Measurements from ENCODE around the gene TNFAIP2.

DNA sequence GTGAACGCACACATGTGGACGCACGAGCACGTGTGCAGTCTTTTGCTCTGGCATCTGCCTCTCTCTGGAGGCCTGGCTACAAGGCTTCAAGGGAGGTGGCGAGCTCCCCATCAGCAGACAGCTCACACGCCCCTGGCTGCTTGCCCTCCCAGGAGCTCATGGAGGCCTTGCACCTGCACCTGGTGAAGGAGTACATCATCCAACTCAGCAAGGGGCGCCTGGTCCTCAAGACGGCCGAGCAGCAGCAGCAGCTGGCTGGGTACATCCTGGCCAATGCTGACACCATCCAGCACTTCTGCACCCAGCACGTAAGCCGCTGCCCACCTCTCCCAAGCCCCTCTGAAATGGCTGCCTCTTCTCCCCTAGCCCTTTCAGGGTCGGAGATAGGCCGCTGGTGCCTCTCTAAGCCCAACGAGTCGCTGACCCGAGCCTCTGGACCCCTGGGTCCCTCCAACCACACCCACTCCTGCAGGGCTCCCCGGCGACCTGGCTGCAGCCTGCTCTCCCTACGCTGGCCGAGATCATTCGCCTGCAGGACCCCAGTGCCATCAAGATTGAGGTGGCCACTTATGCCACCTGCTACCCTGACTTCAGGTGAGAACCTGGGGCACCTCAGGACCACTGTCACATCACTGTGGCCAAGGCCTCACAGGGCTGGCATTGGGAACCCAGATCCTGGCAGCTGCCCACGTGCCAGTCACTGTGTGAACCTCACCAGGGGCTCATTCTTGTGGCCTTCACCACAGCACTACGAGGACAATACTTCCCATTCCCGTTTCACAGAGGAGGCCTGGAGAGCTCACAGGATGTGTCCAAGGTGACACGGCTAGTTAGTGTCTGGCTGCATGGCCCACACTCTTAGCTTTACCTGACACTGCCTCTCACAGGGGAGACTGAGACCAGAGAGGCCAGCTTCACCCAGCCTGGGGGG is 10.2 kb downstream of the TNFAIP2 start:
- TF ChIP-seq CTCF (IDR thresholded peaks at IDR 0.05): no peak
- no peak for TF ChIP-seq EZH2 (IDR thresholded peaks at IDR 0.05)
- TF ChIP-seq EZH2phosphoT487 (IDR thresholded peaks at IDR 0.05): no peak

Data from neural progenitor cell (in vitro differentiated cells).